Thoracic aorta endothelial cell (primary cell): Measurements from ENCODE around the gene SUCO. TPM values are rescaled to one million over a fixed set of nuclear protein-coding genes. Genes with fewer than 3 reads are reported as not detected.

Experiments used
- small RNA-seq: library from RNA; depleted of rRNA; stranded (forward); fragments of <200 nt; gene quantifications from one replicate; pipeline ENCODE3, GENCODE V24; 2012
- total RNA-seq: library from RNA; depleted of rRNA; stranded (reverse); fragments of >200 nt; gene quantifications from 2 replicates; pipeline ENCODE4 v1.2.3, GENCODE V29; 2012

SUCO gene, protein sequence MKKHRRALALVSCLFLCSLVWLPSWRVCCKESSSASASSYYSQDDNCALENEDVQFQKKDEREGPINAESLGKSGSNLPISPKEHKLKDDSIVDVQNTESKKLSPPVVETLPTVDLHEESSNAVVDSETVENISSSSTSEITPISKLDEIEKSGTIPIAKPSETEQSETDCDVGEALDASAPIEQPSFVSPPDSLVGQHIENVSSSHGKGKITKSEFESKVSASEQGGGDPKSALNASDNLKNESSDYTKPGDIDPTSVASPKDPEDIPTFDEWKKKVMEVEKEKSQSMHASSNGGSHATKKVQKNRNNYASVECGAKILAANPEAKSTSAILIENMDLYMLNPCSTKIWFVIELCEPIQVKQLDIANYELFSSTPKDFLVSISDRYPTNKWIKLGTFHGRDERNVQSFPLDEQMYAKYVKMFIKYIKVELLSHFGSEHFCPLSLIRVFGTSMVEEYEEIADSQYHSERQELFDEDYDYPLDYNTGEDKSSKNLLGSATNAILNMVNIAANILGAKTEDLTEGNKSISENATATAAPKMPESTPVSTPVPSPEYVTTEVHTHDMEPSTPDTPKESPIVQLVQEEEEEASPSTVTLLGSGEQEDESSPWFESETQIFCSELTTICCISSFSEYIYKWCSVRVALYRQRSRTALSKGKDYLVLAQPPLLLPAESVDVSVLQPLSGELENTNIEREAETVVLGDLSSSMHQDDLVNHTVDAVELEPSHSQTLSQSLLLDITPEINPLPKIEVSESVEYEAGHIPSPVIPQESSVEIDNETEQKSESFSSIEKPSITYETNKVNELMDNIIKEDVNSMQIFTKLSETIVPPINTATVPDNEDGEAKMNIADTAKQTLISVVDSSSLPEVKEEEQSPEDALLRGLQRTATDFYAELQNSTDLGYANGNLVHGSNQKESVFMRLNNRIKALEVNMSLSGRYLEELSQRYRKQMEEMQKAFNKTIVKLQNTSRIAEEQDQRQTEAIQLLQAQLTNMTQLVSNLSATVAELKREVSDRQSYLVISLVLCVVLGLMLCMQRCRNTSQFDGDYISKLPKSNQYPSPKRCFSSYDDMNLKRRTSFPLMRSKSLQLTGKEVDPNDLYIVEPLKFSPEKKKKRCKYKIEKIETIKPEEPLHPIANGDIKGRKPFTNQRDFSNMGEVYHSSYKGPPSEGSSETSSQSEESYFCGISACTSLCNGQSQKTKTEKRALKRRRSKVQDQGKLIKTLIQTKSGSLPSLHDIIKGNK (N-terminal part only)
- 46.5 and 52.5 TPM in 2 replicates for total RNA-seq

DNA sequence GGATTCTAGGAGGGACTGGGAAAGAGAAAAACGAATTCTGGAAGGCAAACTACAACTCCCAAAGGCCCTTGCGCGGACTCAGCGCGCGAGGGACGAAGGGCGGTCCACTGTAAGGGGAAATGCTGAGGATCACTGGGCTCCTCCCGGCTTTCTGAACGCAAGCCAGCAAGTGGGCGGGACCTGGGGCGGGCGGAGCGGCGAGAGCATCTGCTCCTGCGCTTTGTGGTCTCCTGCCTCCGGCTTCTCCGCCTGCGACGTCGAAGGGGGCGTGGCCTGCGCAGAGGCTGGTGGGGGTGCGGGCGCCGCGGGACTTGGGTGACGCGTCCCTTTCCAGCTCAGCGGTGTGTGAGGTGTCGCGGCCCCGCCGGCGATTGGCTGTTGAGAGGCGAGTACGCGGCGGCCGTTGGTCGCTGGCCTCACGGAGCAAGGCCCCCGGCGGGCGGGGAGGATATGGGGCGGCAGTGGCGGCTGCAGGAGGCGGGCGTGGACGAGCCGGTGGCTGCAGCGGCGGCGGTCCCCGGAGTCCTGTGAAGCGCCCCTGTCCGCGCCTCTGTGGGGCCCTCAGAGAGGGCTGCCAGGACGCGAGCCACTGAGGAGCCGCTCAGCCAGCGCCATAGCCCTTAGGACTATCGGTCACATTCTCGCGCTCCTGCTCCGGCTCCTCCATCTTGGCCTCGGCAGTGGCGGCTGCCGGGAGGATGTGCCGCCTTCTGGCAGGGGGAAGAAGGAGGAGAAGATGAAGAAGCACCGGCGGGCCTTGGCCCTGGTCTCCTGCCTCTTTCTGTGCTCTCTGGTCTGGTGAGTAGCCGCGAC lies at the start of gene SUCO:
Gene SUCO (plus strand): TSS at position 451 of the 813 bp plus-strand sequence. CDS start 286 bp downstream, at position 737.

DNA sequence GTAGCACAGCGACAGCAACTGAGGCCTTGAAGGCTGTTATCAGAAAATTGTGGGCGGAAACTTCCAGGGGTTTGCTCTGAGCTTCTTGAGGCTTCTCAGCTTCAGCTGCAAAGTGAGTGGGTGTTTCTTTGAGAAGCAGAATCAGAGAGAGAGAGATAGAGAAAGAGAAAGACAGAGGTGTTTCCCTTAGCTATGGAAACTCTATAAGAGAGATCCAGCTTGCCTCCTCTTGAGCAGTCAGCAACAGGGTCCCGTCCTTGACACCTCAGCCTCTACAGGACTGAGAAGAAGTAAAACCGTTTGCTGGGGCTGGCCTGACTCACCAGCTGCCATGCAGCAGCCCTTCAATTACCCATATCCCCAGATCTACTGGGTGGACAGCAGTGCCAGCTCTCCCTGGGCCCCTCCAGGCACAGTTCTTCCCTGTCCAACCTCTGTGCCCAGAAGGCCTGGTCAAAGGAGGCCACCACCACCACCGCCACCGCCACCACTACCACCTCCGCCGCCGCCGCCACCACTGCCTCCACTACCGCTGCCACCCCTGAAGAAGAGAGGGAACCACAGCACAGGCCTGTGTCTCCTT lies 126.0 kb downstream of the SUCO start, which contains the start of gene FASLG:
Gene FASLG (plus strand): TSS at position 233 of the 583 bp plus-strand sequence. CDS start 99 bp downstream, at position 332.

Small RNA genes lying within 50 kb of the gene (small RNA-seq; reads per million reads assigned to genes)
- gene RNU6-693P, result not detected

Other genes starting within 250 kb of the SUCO start
- gene C1orf105, start 112.5 kb upstream of the SUCO start, total RNA-seq, result not detected in 2 replicates
- 14.8 and 15.7 TPM in 2 replicates for gene PIGC, start 89.1 kb upstream of the SUCO start, total RNA-seq
- not detected in 2 replicates for gene FASLG, start 126.0 kb downstream of the SUCO start, total RNA-seq